Measurements from ENCODE around the gene PDE4D.
"Not testable (repeated sequence)": the region's sequence is repeated elsewhere in the genome, so short reads cannot be mapped to it uniquely, and the experiment has no call there.

Gene PDE4D

GRCh38 chr5:59767211-59767605, 126.3 kb downstream of the PDE4D start:
- no peak for DNase-seq (ENCODE audit: low spot score in 2 of 2)
- H3K4me3 ChIP-seq = no peak overlapping the region
- in situ Hi-C loops (cut with MboI; ENCODE audit: low sequenced_read_pairs) = no loop called here

DNA sequence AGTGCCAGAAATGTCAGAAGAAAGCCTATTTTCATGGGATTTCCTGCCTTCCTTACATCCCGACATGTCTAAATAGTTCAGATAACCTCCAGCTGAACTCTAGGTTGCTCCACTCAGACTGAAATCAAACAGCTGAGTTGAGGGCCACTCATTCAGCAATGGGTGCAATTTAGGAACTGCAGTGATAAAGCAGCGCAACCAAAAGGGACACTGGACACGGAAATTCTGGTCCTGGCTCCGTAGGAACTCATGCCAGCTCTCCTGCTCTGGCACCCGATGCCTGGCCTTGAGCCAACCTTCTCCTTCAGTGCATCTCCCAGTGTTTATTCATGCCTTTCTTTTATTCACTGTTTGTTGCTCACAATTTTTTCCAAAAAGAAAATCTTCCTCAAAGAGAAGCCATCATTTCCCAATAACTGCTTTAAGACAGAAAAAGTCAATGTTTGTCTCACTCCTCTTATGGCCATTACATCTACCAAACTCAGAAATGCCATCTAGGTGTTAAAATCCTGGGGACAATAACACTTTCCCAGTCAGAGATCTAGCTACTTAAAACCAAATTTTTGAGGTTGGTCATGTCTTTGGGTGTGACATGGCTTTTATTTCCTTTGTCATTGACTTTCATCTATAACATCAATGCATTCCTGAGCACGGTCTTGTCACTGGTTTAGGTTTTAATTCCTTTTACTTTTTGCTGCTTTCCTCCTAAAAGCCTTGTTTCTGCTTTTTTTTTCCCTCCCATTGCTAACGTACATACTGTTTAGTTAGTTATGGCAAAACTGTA, 126.9 kb downstream of the PDE4D start:
- in situ Hi-C loops (cut with MboI; ENCODE audit: low sequenced_read_pairs) = no loop called here
- H3K4me3 ChIP-seq = no peak overlapping the region
- no peaks in the 10 kb centered on the region for H3K9me3 ChIP-seq

More at GRCh38 chr5:59767211-59767605, 126.3 kb downstream of the PDE4D start:
- H3K36me3 ChIP-seq (replicated peaks) = no peaks in the 10 kb centered on the region
- peaks cover 20% of the 10 kb centered on the region for H3K27me3 ChIP-seq (ENCODE audit: low read depth)
- H3K9me3 ChIP-seq = no peaks in the 10 kb centered on the region
- no peaks in the 10 kb centered on the region for H3K4me1 ChIP-seq

GRCh38 chr5:59765446-59765845, 128.1 kb downstream of the PDE4D start:
- in situ Hi-C loops (cut with MboI; ENCODE audit: low sequenced_read_pairs) = no loop called here

More for the DNA sequence above, 126.9 kb downstream of the PDE4D start:
- no peak for DNase-seq (ENCODE audit: low spot score in 2 of 2)
- Histone ChIP-seq H3K36me3 (replicated peaks) (no peaks in the 10 kb centered on the region), H3K27me3 (ENCODE audit: low read depth) (peaks cover 20% of the 10 kb centered on the region), H3K4me1 (no peaks in the 10 kb centered on the region)

GRCh38 chr5:59764361-59764760, 129.2 kb downstream of the PDE4D start:
- Histone ChIP-seq H3K27me3 (ENCODE audit: low read depth) (peaks cover 16% of the 10 kb centered on the region), H3K9me3 (no peaks in the 10 kb centered on the region), H3K36me3 (replicated peaks) (no peaks in the 10 kb centered on the region), H3K4me3 (no peak overlapping the region), H3K4me1 (no peaks in the 10 kb centered on the region)
- in situ Hi-C loops (cut with MboI; ENCODE audit: low sequenced_read_pairs) = no loop called here
- no peak for DNase-seq (ENCODE audit: low spot score in 2 of 2)

More at GRCh38 chr5:59765446-59765845, 128.1 kb downstream of the PDE4D start:
- Histone ChIP-seq H3K4me1 (no peaks in the 10 kb centered on the region), H3K9me3 (no peaks in the 10 kb centered on the region), H3K27me3 (ENCODE audit: low read depth) (peaks cover 20% of the 10 kb centered on the region), H3K4me3 (no peak overlapping the region), H3K36me3 (replicated peaks) (no peaks in the 10 kb centered on the region)
- DNase-seq (ENCODE audit: low spot score in 2 of 2) = no peak

GRCh38 chr5:59763541-59763940, 130.0 kb downstream of the PDE4D start:
- no peaks in the 10 kb centered on the region for H3K4me1 ChIP-seq
- no peaks in the 10 kb centered on the region for H3K9me3 ChIP-seq
- H3K36me3 ChIP-seq (replicated peaks) = no peaks in the 10 kb centered on the region
- H3K27me3 ChIP-seq (ENCODE audit: low read depth) = peaks cover 11% of the 10 kb centered on the region
- H3K4me3 ChIP-seq = no peak overlapping the region
- no peak for DNase-seq (ENCODE audit: low spot score in 2 of 2)
- in situ Hi-C loops (cut with MboI; ENCODE audit: low sequenced_read_pairs) = no loop called here

DNA sequence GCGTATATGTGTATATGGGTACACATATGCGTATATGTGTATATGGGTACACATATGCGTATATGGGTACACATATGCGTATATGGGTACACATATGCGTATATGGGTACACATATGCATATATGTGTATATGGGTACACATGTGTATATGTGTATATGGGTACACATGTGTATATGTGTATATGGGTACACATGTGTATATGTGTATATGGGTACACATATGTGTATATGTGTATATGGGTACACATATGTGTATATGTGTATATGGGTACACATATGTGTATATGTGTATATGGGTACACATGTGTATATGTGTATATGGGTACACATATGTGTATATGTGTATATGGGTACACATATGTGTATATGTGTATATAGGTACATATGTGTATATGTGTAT, 131.3 kb downstream of the PDE4D start:
- H3K36me3 ChIP-seq (replicated peaks); H3K4me3 ChIP-seq; H3K4me1 ChIP-seq; H3K9me3 ChIP-seq; DNase-seq (ENCODE audit: low spot score in 2 of 2); in situ Hi-C loops (cut with MboI; ENCODE audit: low sequenced_read_pairs); H3K27me3 ChIP-seq (ENCODE audit: low read depth): not testable (repeated sequence)

DNA sequence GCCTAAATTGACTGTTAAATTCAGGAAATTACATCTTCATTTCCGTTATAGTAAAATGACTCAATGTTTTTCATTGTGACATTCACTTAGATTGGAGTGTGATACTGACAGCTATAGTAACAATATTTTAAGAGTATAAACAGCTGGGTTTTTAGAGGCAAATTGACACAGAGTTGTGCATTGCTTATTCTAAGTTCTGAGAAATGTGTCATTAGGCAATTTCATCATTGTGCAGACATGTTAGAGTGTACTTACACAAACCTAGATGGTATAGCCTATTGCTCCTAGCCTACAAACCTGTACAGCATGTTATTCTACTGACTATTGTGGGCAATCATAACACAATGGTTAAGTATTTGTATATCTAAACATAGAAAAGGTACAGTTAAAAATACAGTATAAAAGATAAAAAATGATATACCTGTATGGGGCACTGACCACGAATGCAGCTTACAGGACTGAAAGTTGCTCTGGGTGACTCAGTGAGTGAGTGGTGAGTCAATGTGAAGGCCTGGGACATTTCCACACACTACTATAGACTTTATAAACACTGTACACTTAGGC, 132.7 kb downstream of the PDE4D start:
- Histone ChIP-seq H3K36me3 (replicated peaks) (no peaks in the 10 kb centered on the region), H3K9me3 (no peaks in the 10 kb centered on the region), H3K27me3 (ENCODE audit: low read depth) (no peaks in the 10 kb centered on the region), H3K4me1 (no peaks in the 10 kb centered on the region), H3K4me3 (no peak overlapping the region)
- DNase-seq (ENCODE audit: low spot score in 2 of 2) = no peak
- in situ Hi-C loops (cut with MboI; ENCODE audit: low sequenced_read_pairs) = no loop called here

DNA sequence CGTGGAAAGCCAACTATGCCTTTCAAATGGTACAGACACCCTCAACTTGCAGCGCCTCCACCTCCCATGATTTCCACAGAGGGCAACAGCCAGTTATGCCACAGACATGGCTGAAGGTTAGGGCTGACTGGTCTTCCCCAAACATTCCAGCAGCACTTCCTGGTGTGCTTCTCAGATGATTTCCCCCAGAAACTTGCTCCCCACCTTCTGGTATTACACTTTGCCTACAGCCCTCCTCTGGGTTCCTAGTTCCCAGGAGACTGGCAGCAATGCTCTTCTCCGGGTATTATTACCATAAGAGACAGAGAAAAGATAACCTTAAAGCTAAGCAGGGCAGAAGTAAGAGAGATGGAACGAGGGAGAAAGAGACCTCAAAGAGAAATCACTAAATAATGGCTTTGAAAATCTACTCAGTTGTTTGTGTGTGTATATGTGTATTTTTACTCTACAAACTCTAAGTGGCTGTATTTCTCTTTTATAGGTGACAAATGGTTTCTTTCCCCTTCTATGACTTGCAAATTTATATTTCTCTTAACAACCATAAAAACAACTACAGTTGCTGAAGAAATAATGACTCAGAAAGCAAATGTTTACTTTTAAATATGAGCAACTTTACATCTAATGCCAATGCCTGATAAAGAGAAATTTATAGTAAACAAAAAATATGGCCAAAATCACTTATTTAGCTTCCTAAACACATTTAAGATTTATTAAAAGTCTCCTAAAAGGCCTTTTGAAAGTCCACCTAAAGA, 133.8 kb downstream of the PDE4D start:
- H3K9me3 ChIP-seq = no peaks in the 10 kb centered on the region
- DNase-seq (ENCODE audit: low spot score in 2 of 2) = no peak
- no peak overlapping the region for H3K4me3 ChIP-seq
- H3K27me3 ChIP-seq (ENCODE audit: low read depth) = no peaks in the 10 kb centered on the region; the same call in 1 of the 2 replicates
- H3K4me1 ChIP-seq = no peaks in the 10 kb centered on the region
- in situ Hi-C loops (cut with MboI; ENCODE audit: low sequenced_read_pairs) = no loop called here
- H3K36me3 ChIP-seq (replicated peaks) = no peaks in the 10 kb centered on the region

- H3K4me3 ChIP-seq = no peak overlapping the region
- H3K4me1 ChIP-seq = no peaks in the 10 kb centered on the region
- H3K9me3 ChIP-seq = no peaks in the 10 kb centered on the region
- in situ Hi-C loops (cut with MboI; ENCODE audit: low sequenced_read_pairs) = no loop called here
- no peaks in the 10 kb centered on the region for H3K36me3 ChIP-seq (replicated peaks)
- H3K27me3 ChIP-seq (ENCODE audit: low read depth) = no peaks in the 10 kb centered on the region; the same call in 1 of the 2 replicates
- no peak for DNase-seq (ENCODE audit: low spot score in 2 of 2)
These were observed 135.0 kb downstream of the PDE4D start for GRCh38 chr5:59758566-59758965.

DNA sequence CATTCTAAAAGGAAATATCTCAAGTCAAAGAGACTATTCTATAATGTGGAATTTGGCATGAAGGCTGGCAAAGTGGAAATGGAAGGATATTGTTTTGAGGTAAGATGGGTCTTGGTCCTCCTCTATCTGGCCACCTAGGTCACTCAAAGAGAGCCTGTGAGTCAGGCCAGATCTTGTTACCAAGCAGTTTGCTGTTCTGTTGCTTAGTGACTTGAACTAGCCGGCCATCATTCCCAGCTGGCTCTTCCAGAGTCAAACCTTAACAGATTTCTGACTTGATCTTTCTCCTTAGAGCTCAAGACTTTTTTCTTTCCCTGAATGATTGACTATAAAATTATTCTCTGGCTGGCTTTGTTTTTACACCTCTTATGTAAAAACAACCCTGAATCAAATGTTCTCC, 136.1 kb downstream of the PDE4D start:
- in situ Hi-C loops (cut with MboI; ENCODE audit: low sequenced_read_pairs) = no loop called here
- H3K36me3 ChIP-seq (replicated peaks) = no peaks in the 10 kb centered on the region
- H3K4me3 ChIP-seq = no peak overlapping the region
- no peaks in the 10 kb centered on the region; the same call in 1 of the 2 replicates for H3K27me3 ChIP-seq (ENCODE audit: low read depth)
- no peaks in the 10 kb centered on the region for H3K9me3 ChIP-seq
- H3K4me1 ChIP-seq = no peaks in the 10 kb centered on the region
- no peak for DNase-seq (ENCODE audit: low spot score in 2 of 2)

DNA sequence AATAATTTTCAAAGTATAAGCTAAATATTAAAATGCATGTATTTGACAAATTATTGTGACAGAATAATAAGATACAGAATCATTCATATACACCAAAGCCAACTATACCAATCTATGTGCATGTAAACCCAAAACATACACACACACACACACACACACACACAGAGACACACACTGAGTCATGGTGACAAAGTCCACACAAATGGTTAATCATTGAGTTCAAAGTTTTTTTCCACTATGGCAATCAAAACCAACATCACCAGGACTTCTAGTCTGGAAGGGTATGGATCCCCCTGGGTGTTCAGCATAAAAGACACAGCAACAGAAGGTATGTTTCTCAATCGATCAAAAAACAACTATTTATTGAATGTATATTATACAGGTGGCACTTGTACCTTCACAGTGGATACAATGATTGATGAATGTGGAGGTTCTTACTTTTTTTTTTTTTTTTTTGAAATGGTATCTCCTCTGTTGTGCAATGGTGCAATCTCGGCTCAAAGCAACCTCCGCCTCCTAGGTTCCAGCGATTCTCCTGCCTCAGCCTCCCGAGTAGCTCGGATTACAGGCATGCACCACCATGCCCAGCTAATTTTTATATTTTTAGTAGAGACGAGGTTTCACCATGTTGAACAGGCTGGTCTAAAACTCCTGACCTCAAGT, 137.0 kb downstream of the PDE4D start:
- no peak for DNase-seq (ENCODE audit: low spot score in 2 of 2)
- H3K36me3 ChIP-seq (replicated peaks) = no peaks in the 10 kb centered on the region
- H3K27me3 ChIP-seq (ENCODE audit: low read depth) = no peaks in the 10 kb centered on the region; the same call in 1 of the 2 replicates
- no peaks in the 10 kb centered on the region for H3K9me3 ChIP-seq
- in situ Hi-C loops (cut with MboI; ENCODE audit: low sequenced_read_pairs) = no loop called here
- H3K4me1 ChIP-seq = no peaks in the 10 kb centered on the region
- no peak overlapping the region for H3K4me3 ChIP-seq

GRCh38 chr5:59755476-59755875, 138.1 kb downstream of the PDE4D start:
- Histone ChIP-seq H3K36me3 (replicated peaks) (no peaks in the 10 kb centered on the region), H3K27me3 (ENCODE audit: low read depth) (no peaks in the 10 kb centered on the region; the same call in 1 of the 2 replicates), H3K4me3 (no peak overlapping the region), H3K4me1 (no peaks in the 10 kb centered on the region), H3K9me3 (no peaks in the 10 kb centered on the region)
- no peak for DNase-seq (ENCODE audit: low spot score in 2 of 2)
- in situ Hi-C loops (cut with MboI; ENCODE audit: low sequenced_read_pairs) = no loop called here

GRCh38 chr5:59753599-59753998, 139.9 kb downstream of the PDE4D start:
- in situ Hi-C loops (cut with MboI; ENCODE audit: low sequenced_read_pairs) = no loop called here
- no peaks in the 10 kb centered on the region; the same call in 1 of the 2 replicates for H3K27me3 ChIP-seq (ENCODE audit: low read depth)
- no peaks in the 10 kb centered on the region for H3K4me1 ChIP-seq
- no peaks in the 10 kb centered on the region for H3K36me3 ChIP-seq (replicated peaks)
- no peak overlapping the region for H3K4me3 ChIP-seq
- no peak for DNase-seq (ENCODE audit: low spot score in 2 of 2)
- no peaks in the 10 kb centered on the region for H3K9me3 ChIP-seq

Data from HAP-1 (cell line).